ENCODE data around the gene TACC2. TPM values are rescaled to one million over a fixed set of nuclear protein-coding genes. Genes with fewer than 3 reads are reported as not detected.

TACC2 gene
- total and polyA plus RNA-seq, 2 experiments from 2014 or later: 30.8 to 35.9 TPM

- no peak for DNase-seq (ENCODE audit: low spot score)
- H3K4me1 Mint-ChIP-seq: no peaks in the 10 kb centered on the region
- no peak overlapping the region; the same call in 1 of the 2 replicates for H3K27ac Mint-ChIP-seq
- Histone ChIP-seq H3K4me2 (no peak overlapping the region), H3K4me3 (no peak overlapping the region), H3K9me2 (ENCODE audit: insufficient read depth) (no peaks in the 10 kb centered on the region), H2AFZ (no peak overlapping the region), H3K27ac (ENCODE audit: low read depth) (no peak overlapping the region), H3K79me2 (replicated peaks; ENCODE audit: insufficient read depth) (no peaks in the 10 kb centered on the region), H3K4me1 (ENCODE audit: insufficient read depth) (no peaks in the 10 kb centered on the region), H3F3A (replicated peaks; ENCODE audit: low read depth) (no peaks in the 10 kb centered on the region), H3K36me3 (ENCODE audit: insufficient read depth) (peaks cover 33% of the 10 kb centered on the region), H4K20me1 (replicated peaks; ENCODE audit: insufficient read depth) (0 out of 2 replicates have a peak, but pooled peaks cover 7% of the 10 kb centered on the region), H3K27me3 (ENCODE audit: insufficient read depth) (no peaks in the 10 kb centered on the region)
- ATAC-seq: no peak
- peaks cover 50% of the 10 kb centered on the region for H3K36me3 Mint-ChIP-seq (ENCODE audit: low read depth)
- H3K9me3 Mint-ChIP-seq: no peaks in the 10 kb centered on the region
- no peak overlapping the region for H3K4me3 Mint-ChIP-seq
- H3K27me3 Mint-ChIP-seq (ENCODE audit: insufficient read depth, low read depth, poor library complexity): no peaks in the 10 kb centered on the region
- no peak for TF ChIP-seq CREB1 (CRISPR knock-in tag; IDR thresholded peaks at IDR 0.05; ENCODE audit: low read depth)
- no peak for TF ChIP-seq JUNB (IDR thresholded peaks at IDR 0.05; ENCODE audit: unreplicated experiment)
- no peak for TF ChIP-seq ZNF331 (CRISPR knock-in tag; IDR thresholded peaks at IDR 0.05; ENCODE audit: low read depth)
- no peak for TF ChIP-seq ETS1 (IDR thresholded peaks at IDR 0.05)
- no peak for TF ChIP-seq CTCF (conservative IDR thresholded peaks at IDR 0.05; ENCODE audit: low read depth in 2 of 2)
- TF ChIP-seq NANOG (IDR thresholded peaks at IDR 0.05; ENCODE audit: borderline replicate concordance): no peak
- TF ChIP-seq REST (IDR thresholded peaks at IDR 0.05; ENCODE audit: unreplicated experiment): no peak
- no peak for TF ChIP-seq EZH2 (IDR thresholded peaks at IDR 0.05; ENCODE audit: low read depth, unreplicated experiment)
- TF ChIP-seq ZNF462 (CRISPR knock-in tag; IDR thresholded peaks at IDR 0.05): no peak
- TF ChIP-seq STAT1 (IDR thresholded peaks at IDR 0.05; ENCODE audit: unreplicated experiment): no peak
These were observed 231.8 kb downstream of the TACC2 start for GRCh38 chr10:122220736-122221135.
